Stimulated activated CD4-positive, alpha-beta T cell treated with anti-CD3 and anti-CD28 coated beads, Interleukin-1b, Interleukin-23, amount 100 ng/mL, for 24 hours (primary cell): ENCODE results near the gene KIF3C.

ENCODE experiments used
- DNase-seq, 4 experiments: peaks; one replicate each; pipeline ENCODE4 v3.0.0-alpha.2; 2020; ENCODE audit warnings: low read depth in 4 of 4, low spot score in 1 of 4

KIF3C gene

DNA sequence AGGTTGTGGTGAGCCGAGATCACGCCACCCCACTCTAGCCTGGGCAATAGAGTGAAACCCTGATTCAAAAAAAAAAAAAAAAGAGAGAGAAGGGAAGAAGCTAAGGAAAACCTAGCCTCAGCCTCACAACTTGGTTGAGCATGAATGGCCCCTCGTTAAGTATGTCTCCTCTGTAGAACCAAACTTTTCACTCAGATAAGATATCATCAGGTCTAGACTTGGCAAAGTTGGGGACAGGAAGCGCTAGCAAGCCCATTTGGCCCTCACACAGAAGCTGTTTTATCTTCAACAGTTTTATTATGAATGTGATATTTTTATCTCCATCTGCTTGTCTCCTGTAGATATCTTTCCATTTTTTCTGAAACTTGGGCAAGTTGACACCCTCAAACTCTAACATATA is 100.5 kb downstream of the KIF3C start:
- no peak for DNase-seq

DNA sequence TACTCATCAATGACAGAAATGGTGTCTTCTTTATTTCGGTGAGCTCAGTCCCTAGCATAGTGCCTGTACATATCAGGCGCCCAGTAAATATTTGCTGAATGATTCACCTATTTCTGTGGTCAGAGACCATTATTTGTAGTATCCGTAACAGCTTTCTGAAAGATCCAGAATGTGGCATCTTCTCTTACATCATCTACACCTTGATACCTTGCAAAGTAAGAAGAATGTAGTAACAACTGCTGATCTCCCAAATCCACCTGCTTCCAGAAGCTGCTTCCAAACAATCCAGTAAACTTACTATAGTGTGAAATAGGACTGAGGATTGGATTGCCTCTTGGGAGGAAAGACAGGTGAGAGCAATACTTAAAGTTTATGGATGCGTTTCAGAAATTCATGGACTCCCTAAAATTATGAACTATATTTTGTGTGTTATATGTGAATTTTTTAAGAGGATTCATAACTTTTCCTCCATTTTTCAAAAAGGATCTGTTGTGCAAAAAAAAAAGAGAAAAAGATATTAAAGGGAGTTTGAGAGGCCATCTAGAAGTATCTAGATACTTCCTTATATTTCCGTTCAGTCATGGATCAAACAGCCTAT is 103.1 kb downstream of the KIF3C start:
- DNase-seq, result no peak

DNA sequence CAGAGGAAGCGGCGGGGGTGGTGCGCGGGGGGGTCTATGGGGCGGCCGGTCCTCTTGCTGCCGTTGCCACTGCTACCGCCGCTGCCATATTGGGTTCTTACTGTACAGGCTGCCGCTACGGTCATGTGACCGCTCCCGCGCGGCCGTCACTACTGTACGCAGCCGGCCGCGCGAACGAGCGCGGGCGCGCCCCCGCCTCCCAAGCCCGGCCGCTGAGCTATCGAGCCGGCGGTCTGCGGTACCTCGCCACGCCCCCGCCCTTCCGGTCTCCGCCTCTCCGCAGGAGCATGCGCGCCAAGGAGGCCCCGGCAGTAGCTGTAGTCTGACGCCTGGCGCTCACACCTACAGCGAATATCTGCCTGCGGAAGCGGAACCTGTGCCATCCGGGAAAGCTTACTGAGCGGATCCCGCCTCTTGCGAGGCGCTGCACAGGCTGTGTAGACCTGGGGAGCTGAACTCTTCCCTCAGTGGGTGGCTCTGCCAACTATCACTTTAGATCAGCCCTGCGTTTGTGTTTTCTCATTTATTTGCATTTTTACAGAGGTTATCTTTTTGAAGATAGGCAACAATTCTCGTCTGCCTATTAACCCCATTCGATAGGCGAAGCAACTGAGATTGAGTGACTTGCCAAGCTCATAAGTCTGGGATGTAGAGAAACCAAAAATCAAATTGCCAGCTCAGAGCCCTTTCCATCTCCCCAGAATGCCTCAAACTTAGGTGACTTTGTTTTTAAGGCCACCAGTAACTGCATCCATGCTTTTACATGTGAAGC is 103.8 kb downstream of the KIF3C start, which contains the start of gene ASXL2:
TSS of gene ASXL2 (minus strand) at position 127 of the 772 bp plus-strand sequence. CDS start 265 bp downstream, outside the sequence.
- peak; percentile 86 to 96 (median 93) for DNase-seq

GRCh38 chr2:25877431-25878360 is 104.6 kb downstream of the KIF3C start:
- peak; percentile 7 to 40 (median 20) for DNase-seq
